Stimulated activated effector memory CD8-positive, alpha-beta T cell treated with anti-CD3 and anti-CD28 coated beads, Interleukin-12 subunit alpha, Interleukin-12 subunit beta, amount 100 ng/mL, for 72 hours (primary cell): ENCODE data around the gene OR51I1.

Experiments
- ATAC-seq: fragments of 150-1000 bp; cut with Tn5 transposase; 2 replicates; pipeline ENCODE4 v1.10.0; 2021
- DNase-seq, 2 donors: peaks; one replicate each; pipeline ENCODE4 v3.0.0; 2021 to 2022; ENCODE audit warnings: low spot score in 2 of 2
- H3K27ac Mint-ChIP-seq: one replicate; pipeline ENCODE4 v1.8.0; 2022; ENCODE audit warnings: mild to moderate bottlenecking, mixed read lengths
- H3K36me3 Mint-ChIP-seq: one replicate; pipeline ENCODE4 v1.8.0; 2022; ENCODE audit warnings: mild to moderate bottlenecking, mixed read lengths
- H3K4me1 Mint-ChIP-seq: one replicate; pipeline ENCODE4 v1.8.0; 2022; ENCODE audit warnings: mixed read lengths
- H3K4me3 Mint-ChIP-seq: one replicate; pipeline ENCODE4 v1.8.0; 2022; ENCODE audit warnings: mild to moderate bottlenecking, mixed read lengths
- H3K9me3 Mint-ChIP-seq: one replicate; pipeline ENCODE4 v1.8.0; 2022; ENCODE audit warnings: mixed read lengths

Gene OR51I1, protein sequence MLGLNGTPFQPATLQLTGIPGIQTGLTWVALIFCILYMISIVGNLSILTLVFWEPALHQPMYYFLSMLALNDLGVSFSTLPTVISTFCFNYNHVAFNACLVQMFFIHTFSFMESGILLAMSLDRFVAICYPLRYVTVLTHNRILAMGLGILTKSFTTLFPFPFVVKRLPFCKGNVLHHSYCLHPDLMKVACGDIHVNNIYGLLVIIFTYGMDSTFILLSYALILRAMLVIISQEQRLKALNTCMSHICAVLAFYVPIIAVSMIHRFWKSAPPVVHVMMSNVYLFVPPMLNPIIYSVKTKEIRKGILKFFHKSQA

DNA sequence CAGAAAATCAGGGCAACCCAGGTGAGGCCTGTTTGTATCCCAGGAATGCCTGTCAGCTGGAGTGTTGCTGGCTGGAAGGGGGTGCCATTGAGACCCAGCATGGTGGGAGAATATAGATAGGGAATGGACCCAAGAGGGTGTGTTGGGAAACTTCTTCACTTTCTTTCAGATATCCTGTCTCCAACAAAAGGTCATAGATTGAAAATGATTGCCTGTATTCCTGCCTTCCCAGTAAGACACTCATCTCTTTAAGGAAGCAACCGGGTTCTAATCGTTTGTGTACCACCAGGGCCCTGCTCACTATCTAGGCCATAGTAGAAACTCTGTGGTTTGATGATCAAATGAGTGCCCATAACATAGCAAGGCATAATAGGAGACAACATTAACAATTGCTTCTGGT lies at the start of gene OR51I1:
Gene OR51I1, minus strand, starts transcription at position 101 of the 400 bp plus-strand sequence. Its CDS starts 0 bp downstream, at position 101.
- Mint-ChIP-seq H3K4me1 (no peaks in the 10 kb centered on the region), H3K27ac (no peak within 1 kb of the TSS), H3K9me3 (no peaks in the 10 kb centered on the region), H3K36me3 (no peaks in the 10 kb centered on the region), H3K4me3 (no peak within 1 kb of the TSS)
- DNase-seq, result no peak
- ATAC-seq, result no peak

- ATAC-seq (no peak), DNase-seq (no peak)
- no peaks in the 10 kb centered on the region for H3K36me3 Mint-ChIP-seq
- no peaks in the 10 kb centered on the region for H3K9me3 Mint-ChIP-seq
- H3K27ac Mint-ChIP-seq, result no peak overlapping the region
- H3K4me3 Mint-ChIP-seq, result no peak overlapping the region
- H3K4me1 Mint-ChIP-seq, result no peaks in the 10 kb centered on the region
Observed at GRCh38 chr11:5489576-5490357, 48.5 kb upstream of the OR51I1 start.

DNA sequence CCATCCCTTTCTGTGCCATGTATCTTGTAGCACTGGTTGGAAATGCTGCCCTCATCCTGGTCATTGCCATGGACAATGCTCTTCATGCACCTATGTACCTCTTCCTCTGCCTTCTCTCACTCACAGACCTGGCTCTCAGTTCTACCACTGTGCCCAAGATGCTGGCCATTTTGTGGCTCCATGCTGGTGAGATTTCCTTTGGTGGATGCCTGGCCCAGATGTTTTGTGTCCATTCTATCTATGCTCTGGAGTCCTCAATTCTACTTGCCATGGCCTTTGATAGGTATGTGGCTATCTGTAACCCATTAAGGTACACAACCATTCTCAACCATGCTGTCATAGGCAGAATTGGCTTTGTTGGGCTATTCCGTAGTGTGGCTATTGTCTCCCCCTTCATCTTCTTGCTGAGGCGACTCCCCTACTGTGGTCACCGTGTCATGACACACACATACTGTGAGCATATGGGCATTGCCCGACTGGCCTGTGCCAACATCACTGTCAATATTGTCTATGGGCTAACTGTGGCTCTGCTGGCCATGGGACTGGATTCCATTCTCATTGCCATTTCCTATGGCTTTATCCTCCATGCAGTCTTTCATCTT lies 47.6 kb upstream of the OR51I1 start:
- no peaks in the 10 kb centered on the region for H3K4me1 Mint-ChIP-seq

DNA sequence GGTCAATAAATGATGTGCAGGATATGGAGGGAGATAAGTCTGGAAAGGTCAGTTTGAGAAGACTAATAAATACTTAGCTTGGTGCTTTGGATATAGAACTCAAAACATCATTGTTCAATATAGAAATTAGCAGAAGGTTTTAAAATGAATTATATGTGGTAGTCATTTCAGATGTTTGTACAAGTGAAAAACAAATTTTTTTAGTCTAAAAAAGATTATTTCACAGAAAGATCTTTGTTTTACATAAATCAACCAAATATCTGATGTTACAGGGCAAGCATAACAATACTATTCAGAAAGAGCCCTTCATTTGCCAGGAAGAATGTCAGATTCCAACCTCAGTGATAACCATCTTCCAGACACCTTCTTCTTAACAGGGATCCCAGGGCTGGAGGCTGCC lies 47.1 kb upstream of the OR51I1 start, which contains the start of gene OR52D1:
Gene OR52D1, plus strand, starts transcription at position 301 of the 400 bp plus-strand sequence. Its CDS starts 22 bp downstream, at position 323.
- Mint-ChIP-seq H3K4me3 (no peak within 1 kb of the TSS), H3K36me3 (no peaks in the 10 kb centered on the region)

More for the DNA sequence above, 47.6 kb upstream of the OR51I1 start:
- Mint-ChIP-seq H3K36me3 (no peaks in the 10 kb centered on the region), H3K9me3 (no peaks in the 10 kb centered on the region), H3K4me3 (no peak overlapping the region), H3K27ac (no peak overlapping the region)
- no peak for DNase-seq
- peak; percentile 12 for ATAC-seq

GRCh38 chr11:5486421-5486820 lies 45.1 kb upstream of the OR51I1 start:
- no peak overlapping the region for H3K27ac Mint-ChIP-seq
- H3K4me1 Mint-ChIP-seq, result no peaks in the 10 kb centered on the region
- H3K36me3 Mint-ChIP-seq, result no peaks in the 10 kb centered on the region
- no peaks in the 10 kb centered on the region for H3K9me3 Mint-ChIP-seq
- DNase-seq (no peak), ATAC-seq (peak; percentile 58)
- no peak overlapping the region for H3K4me3 Mint-ChIP-seq

More for the DNA sequence above, 47.1 kb upstream of the OR51I1 start, which contains the start of gene OR52D1:
- no peaks in the 10 kb centered on the region for H3K4me1 Mint-ChIP-seq
- no peaks in the 10 kb centered on the region for H3K9me3 Mint-ChIP-seq
- DNase-seq, result no peak
- ATAC-seq, result no peak
- no peak within 1 kb of the TSS for H3K27ac Mint-ChIP-seq

- Mint-ChIP-seq H3K36me3 (no peaks in the 10 kb centered on the region), H3K4me3 (no peak overlapping the region), H3K4me1 (no peaks in the 10 kb centered on the region), H3K27ac (no peak overlapping the region), H3K9me3 (no peaks in the 10 kb centered on the region)
- DNase-seq (no peak), ATAC-seq (no peak)
Observed at GRCh38 chr11:5486003-5486402, 44.7 kb upstream of the OR51I1 start.

GRCh38 chr11:5476186-5476819 lies 35.0 kb upstream of the OR51I1 start:
- Mint-ChIP-seq H3K9me3 (no peaks in the 10 kb centered on the region), H3K4me1 (no peaks in the 10 kb centered on the region), H3K36me3 (no peaks in the 10 kb centered on the region), H3K4me3 (no peak overlapping the region), H3K27ac (no peak overlapping the region)
- DNase-seq, result no peak
- ATAC-seq, result peak; percentile 57

DNA sequence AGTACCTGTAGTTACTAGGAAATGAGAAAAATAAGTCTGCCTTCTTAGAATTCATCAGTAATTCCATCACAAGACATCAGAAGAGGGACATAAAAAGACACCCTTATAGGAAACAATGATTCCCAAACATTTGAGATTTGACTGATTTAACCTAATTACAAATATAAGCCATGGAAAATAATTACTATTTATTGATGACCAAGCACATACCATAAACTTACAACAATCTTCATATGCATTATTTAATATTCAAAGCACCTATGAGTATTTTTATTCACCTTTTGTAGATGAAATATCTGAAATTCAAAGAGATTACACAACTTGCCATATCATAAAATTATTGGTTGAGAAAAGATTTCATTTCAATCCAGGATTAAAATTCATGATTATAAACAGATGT lies 32.6 kb upstream of the OR51I1 start:
- H3K9me3 Mint-ChIP-seq, result no peaks in the 10 kb centered on the region

GRCh38 chr11:5467527-5467926 lies 26.2 kb upstream of the OR51I1 start:
- no peaks in the 10 kb centered on the region for H3K4me1 Mint-ChIP-seq
- DNase-seq (no peak), ATAC-seq (no peak)
- no peaks in the 10 kb centered on the region for H3K9me3 Mint-ChIP-seq
- no peaks in the 10 kb centered on the region for H3K36me3 Mint-ChIP-seq
- H3K27ac Mint-ChIP-seq, result no peak overlapping the region
- no peak overlapping the region for H3K4me3 Mint-ChIP-seq

More for the DNA sequence above, 32.6 kb upstream of the OR51I1 start:
- H3K4me1 Mint-ChIP-seq, result no peaks in the 10 kb centered on the region
- H3K27ac Mint-ChIP-seq, result no peak overlapping the region
- ATAC-seq (no peak), DNase-seq (no peak)
- H3K36me3 Mint-ChIP-seq, result no peaks in the 10 kb centered on the region
- no peak overlapping the region for H3K4me3 Mint-ChIP-seq

DNA sequence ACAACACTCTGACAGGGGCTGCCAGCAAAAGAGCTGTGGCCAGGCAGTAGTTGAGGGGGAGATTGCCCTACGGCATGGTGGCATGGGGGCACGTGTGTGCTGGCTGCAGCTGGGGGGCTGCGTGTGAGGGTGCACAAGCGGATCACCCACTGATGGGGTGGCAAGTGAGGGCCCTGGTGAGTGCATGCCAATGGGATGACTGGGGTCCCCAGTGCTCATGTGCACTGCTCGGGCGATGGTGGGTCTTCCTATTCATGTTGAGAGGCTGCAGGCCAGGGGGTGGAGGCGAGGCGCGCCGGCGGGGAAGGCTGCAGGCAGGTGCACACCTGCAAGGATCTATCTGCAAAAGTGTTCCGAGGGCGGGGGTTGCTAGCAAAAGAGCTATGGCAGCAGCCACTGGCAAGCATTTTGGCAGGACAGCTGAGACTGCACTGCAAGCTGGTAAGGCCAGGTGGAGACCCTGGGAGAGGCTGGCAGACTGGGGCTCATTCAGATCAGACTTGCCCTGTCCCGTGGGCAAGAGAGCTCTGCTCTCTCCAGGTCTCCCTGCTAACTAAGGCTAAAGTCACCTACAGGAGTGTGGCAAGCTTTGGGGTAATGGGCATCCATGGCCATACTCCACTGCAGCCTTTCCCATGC lies 19.8 kb upstream of the OR51I1 start:
- Mint-ChIP-seq H3K9me3 (peaks cover 3% of the 10 kb centered on the region), H3K4me1 (no peaks in the 10 kb centered on the region), H3K4me3 (no peak overlapping the region), H3K27ac (no peak overlapping the region), H3K36me3 (no peaks in the 10 kb centered on the region)
- DNase-seq, result no peak
- ATAC-seq, result peak; percentile 19

- H3K9me3 Mint-ChIP-seq, result no peaks in the 10 kb centered on the region
- DNase-seq (no peak), ATAC-seq (no peak)
- no peaks in the 10 kb centered on the region for H3K4me1 Mint-ChIP-seq
- no peak overlapping the region for H3K27ac Mint-ChIP-seq
- no peak overlapping the region for H3K4me3 Mint-ChIP-seq
- no peaks in the 10 kb centered on the region for H3K36me3 Mint-ChIP-seq
Observed at GRCh38 chr11:5449432-5449831, 8.1 kb upstream of the OR51I1 start.

DNA sequence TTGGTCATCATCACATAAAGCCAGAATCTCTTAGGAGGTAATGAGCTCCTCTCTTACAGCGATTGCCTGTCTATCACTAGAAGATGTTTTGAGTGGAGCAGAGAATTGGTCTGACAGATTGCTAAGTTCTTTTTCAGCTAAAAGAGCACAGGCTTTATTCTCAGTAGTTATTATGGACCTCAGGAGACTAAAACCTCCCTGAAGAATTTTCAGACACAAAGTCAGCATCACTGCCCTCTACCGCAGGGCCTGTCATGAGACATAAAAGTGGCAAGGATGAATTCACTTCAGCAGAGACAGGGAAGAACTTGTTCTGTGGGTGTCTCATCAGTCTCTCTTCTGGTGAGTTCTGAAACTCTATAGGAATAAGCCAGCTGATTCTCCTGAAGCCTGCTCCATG lies 7.7 kb upstream of the OR51I1 start, which contains the start of gene OR51I2:
Gene OR51I2, plus strand, starts transcription at position 301 of the 400 bp plus-strand sequence. CDS start 4,166 bp downstream, outside the sequence.
- ATAC-seq (no peak), DNase-seq (no peak)
- Mint-ChIP-seq H3K4me1 (no peaks in the 10 kb centered on the region), H3K27ac (no peak within 1 kb of the TSS), H3K36me3 (no peaks in the 10 kb centered on the region), H3K9me3 (no peaks in the 10 kb centered on the region), H3K4me3 (no peak within 1 kb of the TSS)

GRCh38 chr11:5443835-5444393 lies 2.6 kb upstream of the OR51I1 start:
- DNase-seq (no peak), ATAC-seq (no peak)
- Mint-ChIP-seq H3K27ac (no peak overlapping the region), H3K36me3 (no peaks in the 10 kb centered on the region), H3K4me1 (no peaks in the 10 kb centered on the region), H3K9me3 (no peaks in the 10 kb centered on the region), H3K4me3 (no peak overlapping the region)

DNA sequence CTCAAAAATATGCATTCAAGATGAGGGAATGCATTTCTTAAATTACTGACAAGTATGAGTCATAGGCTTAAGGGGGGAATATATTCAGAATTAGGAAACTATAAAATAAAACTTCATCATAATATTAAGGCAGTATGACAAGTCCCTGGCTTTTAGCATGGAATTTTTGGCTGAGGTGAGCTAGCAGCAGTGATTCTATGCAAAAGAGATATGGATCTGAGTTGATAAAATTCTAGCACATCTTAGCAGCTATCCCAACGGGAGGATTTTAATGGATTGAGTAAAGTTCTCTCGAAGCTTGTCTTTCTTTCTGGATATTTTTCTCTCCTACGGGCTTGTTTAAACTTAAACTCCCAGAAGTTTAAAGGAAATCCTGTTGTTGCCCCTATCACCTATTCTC lies 18.2 kb downstream of the OR51I1 start:
- Mint-ChIP-seq H3K4me3 (no peak overlapping the region), H3K9me3 (no peaks in the 10 kb centered on the region), H3K36me3 (no peaks in the 10 kb centered on the region), H3K27ac (no peak overlapping the region), H3K4me1 (no peaks in the 10 kb centered on the region)
- ATAC-seq, result no peak
- DNase-seq, result no peak
